PC-3 (cell line): Measurements from ENCODE around the gene DDX10.

Experiments used
- CTCF ChIP-seq: fragments of 300-600 bp; sonication (generic); conservative IDR thresholded peaks from 2 replicates; pipeline ENCODE4 v1.5.1; 2017; ENCODE audit warnings: antibody characterized with exemption, low read depth, mild to moderate bottlenecking, low read length
- EZH2 ChIP-seq: fragments of 300-600 bp; sonication (generic); IDR thresholded peaks from one replicate; pipeline ENCODE4 v1.6.1; 2017; ENCODE audit warnings: antibody characterized with exemption, mild to moderate bottlenecking, low read length; ENCODE audit not compliant: unreplicated experiment

- TF ChIP-seq CTCF = no peak
- no peak for TF ChIP-seq EZH2
These were observed 48.4 kb downstream of the DDX10 start for GRCh38 chr11:108713076-108713790.
